Lower leg skin (tissue), 4 donors: ENCODE measurements around the gene GRM7. TPM values are rescaled to one million over a fixed set of nuclear protein-coding genes. Genes with fewer than 3 reads are reported as not detected.

Experiments used
- DNase-seq, 2 donors: peaks; one replicate each; pipeline ENCODE4 v3.0.0-alpha.2; 2019; ENCODE audit warnings: low spot score in 2 of 2
- H3K4me3 ChIP-seq: fragments of 200-600 bp; sonication (generic); 2 replicates; pipeline ENCODE4 v1.5.1; 2017; ENCODE audit warnings: mild to moderate bottlenecking, low read depth; ENCODE audit not compliant: poor library complexity, severe bottlenecking
- POLR2A ChIP-seq, 2 donors: fragments of 450-650 bp; IDR thresholded peaks; one replicate each; pipeline ENCODE4 v1.6.1; 2016 to 2017; ENCODE audit warnings: antibody characterized with exemption in 2 of 2, mild to moderate bottlenecking in 1 of 2, moderate library complexity in 1 of 2
- WGBS, 2 donors: methylation state at CpG; one replicate each; pipeline ENCODE4 v1.1.5; 2018; 5-methylcytosine and 5-hydroxymethylcytosine counted together
- intact Hi-C: fragments of 100-400 bp; cut with DNase I; formaldehyde crosslinking; loops from one replicate; pipeline ENCODE4 v1.15.0; 2023; ENCODE audit warnings: low total_unique reads
- total RNA-seq, 4 donors: library from RNA; depleted of rRNA; stranded (reverse); fragments of >200 nt; gene quantifications; one replicate each; pipeline ENCODE4 v1.1.0, GENCODE V29; 2016
- TF ChIP-seq, protein P1 (sequence below), 3 donors: fragments of 450-650 bp; IDR thresholded peaks; one replicate each; pipeline ENCODE4 v1.5.1; 2016; ENCODE audit warnings: antibody characterized with exemption in 3 of 3, mild to moderate bottlenecking in 3 of 3, moderate library complexity in 2 of 3

Gene GRM7
- total RNA-seq, 4 donors from 2014 or later: 0.32 TPM; not detected in 3

DNA sequence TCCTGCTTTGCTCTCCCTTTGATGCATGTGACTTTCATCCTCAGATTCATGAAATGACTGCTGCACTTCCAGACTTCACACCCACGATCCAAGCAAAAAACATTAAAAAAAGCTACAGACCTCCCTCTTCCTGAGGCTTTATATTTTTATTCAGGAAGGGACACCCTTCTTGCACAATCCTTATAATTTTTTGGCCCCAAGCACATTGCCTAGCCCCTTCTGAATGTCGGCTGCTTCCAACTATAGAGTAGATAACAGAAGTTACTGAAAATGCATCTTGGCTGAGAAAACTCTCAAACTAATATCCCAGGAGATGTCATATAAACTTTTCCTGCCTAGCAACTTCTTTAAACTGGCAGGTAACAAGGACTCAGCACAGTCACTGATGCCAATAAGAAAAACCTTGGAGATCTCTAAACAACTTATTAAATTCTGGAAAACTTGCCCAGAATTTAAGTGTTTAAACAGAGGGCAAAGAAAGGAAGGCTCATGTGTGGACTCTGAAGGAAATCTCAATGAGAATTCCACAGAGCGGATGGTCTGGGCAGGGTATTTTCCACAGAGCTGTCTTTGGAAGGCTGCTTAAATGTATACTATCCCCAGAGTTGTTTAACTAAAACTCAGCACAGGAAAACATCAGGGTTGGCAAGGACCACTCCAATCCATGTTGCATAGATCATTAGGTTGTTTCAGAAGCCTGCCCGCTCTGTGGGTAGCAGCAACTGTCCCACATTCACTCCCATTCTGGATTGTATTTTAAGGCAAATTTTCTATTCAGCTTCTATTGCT is 893.9 kb downstream of the GRM7 start:
- DNase-seq: no peak
- no peak for TF ChIP-seq POLR2A (IDR thresholded peaks at IDR 0.05)
- TF ChIP-seq, protein P1, sequence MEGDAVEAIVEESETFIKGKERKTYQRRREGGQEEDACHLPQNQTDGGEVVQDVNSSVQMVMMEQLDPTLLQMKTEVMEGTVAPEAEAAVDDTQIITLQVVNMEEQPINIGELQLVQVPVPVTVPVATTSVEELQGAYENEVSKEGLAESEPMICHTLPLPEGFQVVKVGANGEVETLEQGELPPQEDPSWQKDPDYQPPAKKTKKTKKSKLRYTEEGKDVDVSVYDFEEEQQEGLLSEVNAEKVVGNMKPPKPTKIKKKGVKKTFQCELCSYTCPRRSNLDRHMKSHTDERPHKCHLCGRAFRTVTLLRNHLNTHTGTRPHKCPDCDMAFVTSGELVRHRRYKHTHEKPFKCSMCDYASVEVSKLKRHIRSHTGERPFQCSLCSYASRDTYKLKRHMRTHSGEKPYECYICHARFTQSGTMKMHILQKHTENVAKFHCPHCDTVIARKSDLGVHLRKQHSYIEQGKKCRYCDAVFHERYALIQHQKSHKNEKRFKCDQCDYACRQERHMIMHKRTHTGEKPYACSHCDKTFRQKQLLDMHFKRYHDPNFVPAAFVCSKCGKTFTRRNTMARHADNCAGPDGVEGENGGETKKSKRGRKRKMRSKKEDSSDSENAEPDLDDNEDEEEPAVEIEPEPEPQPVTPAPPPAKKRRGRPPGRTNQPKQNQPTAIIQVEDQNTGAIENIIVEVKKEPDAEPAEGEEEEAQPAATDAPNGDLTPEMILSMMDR (IDR thresholded peaks at IDR 0.05): no peak
- intact Hi-C loops: no loop called here
- 58 to 62% methylated on average over 4 of the region's 4 CpGs for WGBS, 2 donors
- no peak overlapping the region for H3K4me3 ChIP-seq

DNA sequence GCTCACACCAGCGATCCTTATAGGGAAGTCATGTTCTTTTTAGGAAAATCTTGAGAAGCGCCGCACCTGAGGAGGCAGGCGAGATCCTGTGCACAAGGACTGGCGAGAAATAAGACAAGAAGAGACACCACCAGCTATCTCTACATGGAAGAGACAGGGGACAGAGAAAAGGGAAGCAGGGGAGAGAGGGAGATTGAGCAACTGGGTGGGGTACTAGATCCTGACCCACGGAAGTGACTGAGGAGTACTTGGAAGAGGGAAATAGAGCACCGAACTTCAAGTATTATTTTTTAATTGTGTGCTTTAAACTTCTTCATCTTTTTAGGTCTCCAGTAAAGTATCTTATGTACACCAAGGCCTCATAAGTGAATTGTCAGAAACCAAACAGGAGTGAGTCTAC is 898.7 kb downstream of the GRM7 start:
- peak in 1 of 2 donors; percentile 24 for DNase-seq
- 83 to 85% methylated on average over 7 of the region's 7 CpGs for WGBS, 2 donors
- no peak for TF ChIP-seq POLR2A (IDR thresholded peaks at IDR 0.05)
- TF ChIP-seq, protein P1 (IDR thresholded peaks at IDR 0.05): no peak
- no peak overlapping the region for H3K4me3 ChIP-seq
- intact Hi-C loops: no loop called here

DNA sequence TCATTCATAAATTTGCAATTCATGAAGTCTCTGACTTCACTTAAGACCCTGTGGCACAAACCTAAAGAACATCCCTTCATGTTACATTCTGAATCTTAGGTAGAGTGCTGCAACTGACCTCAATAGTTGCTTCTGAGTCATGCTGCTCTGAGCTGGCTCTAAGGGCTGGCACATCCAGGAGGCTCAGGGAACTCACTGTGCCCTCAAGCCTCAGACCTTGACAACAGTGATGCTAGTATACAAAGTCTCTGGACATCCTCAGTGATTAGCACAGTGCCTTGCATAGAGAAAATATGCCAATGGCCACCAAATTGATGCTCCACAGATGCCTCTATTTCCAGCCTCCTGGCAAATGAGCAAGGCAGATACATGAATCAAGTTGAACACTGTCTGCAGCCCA is 899.8 kb downstream of the GRM7 start:
- TF ChIP-seq, protein P1 (IDR thresholded peaks at IDR 0.05): no peak
- TF ChIP-seq POLR2A (IDR thresholded peaks at IDR 0.05): no peak
- no peak for DNase-seq
- intact Hi-C loops: no loop called here
- no peak overlapping the region for H3K4me3 ChIP-seq

DNA sequence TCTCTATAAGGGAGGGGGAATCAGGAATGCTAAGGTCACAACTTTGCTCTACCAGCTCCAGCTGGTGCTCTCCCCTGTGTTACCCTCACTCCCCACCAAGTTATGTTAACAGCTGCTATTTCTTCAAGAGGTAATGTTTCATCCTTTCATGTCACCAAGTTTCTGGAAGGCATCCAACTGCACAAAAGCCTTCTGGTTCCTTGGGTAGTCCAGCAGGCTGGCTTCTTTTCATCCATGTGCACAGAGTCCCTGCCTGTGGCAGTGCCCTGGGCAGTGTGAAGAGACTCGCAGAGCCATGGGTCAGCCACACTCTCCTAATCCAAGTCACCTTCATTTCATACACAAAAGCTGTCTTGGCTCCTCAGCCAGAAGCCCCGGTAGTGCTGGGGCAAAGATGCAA is 903.2 kb downstream of the GRM7 start:
- intact Hi-C loops: no loop called here
- no peak overlapping the region for H3K4me3 ChIP-seq
- DNase-seq: no peak
- TF ChIP-seq, protein P1 (IDR thresholded peaks at IDR 0.05): no peak
- TF ChIP-seq POLR2A (IDR thresholded peaks at IDR 0.05): no peak
- WGBS, 2 donors: 76 to 89% methylated on average over 2 of the region's 2 CpGs

DNA sequence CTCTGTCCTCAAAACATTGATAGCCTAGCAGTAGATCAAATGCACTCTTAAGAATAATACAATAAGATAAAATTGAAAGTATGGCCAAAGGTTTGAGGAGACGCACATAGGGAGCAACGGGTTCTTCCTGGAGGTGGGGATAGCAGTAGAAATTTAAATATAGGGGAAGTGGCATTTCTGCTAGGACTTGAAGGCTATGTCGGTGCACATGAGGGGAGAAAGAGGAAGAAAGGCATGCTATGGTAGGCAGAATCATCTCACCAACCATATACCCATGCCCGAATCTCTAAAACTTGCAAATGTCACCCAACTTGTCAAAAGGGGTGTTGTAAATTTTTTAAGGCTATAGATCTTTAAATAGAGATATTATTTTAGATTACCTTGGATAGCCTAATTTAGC is 905.6 kb downstream of the GRM7 start:
- no peak for DNase-seq
- intact Hi-C loops: no loop called here
- H3K4me3 ChIP-seq: no peak overlapping the region
- 80 to 87% methylated on average over 4 of the region's 4 CpGs for WGBS, 2 donors
- TF ChIP-seq, protein P1 (IDR thresholded peaks at IDR 0.05): no peak
- no peak for TF ChIP-seq POLR2A (IDR thresholded peaks at IDR 0.05)

DNA sequence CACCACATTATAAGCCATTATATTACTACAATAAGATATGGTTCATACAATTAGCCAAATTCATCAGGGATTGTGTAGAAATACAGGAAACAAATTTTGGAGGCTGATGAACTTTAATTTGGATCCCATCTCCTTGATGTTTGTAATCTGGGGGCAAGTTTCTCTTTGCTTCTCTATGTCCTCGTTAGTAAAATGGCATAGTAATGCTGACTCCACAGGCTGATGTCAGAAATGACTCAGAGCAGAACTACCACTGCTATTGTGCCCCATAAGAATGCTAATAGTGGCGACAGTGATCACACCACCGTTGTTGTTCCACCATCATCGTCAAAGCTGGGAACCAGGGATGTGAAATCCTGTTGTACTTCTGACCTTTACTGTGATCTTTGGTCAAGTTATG is 918.4 kb downstream of the GRM7 start:
- WGBS, 2 donors: 81% methylated on average over 4 of the region's 4 CpGs
- no peak for DNase-seq
- no peak overlapping the region for H3K4me3 ChIP-seq
- TF ChIP-seq, protein P1 (IDR thresholded peaks at IDR 0.05): no peak
- TF ChIP-seq POLR2A (IDR thresholded peaks at IDR 0.05): no peak
- intact Hi-C loops: no loop called here
